GM23248 (cell line): Measurements from ENCODE around the gene S100A12.

Experiments
- EZH2 ChIP-seq: fragments of 200-600 bp; sonication (generic); IDR thresholded peaks from 2 replicates; pipeline ENCODE4 v1.6.1; 2018; ENCODE audit warnings: antibody characterized with exemption, mild to moderate bottlenecking; ENCODE audit not compliant: insufficient read depth, poor library complexity, severe bottlenecking
- EZH2phosphoT487 ChIP-seq: fragments of 200-600 bp; sonication (generic); IDR thresholded peaks from 2 replicates; pipeline ENCODE4 v1.6.1; 2018; ENCODE audit warnings: antibody characterized with exemption, moderate library complexity, mild to moderate bottlenecking, low read depth; ENCODE audit not compliant: insufficient read depth

GRCh38 chr1:153336650-153337049 lies 38.8 kb downstream of the S100A12 start:
- TF ChIP-seq EZH2, result no peak
- no peak for TF ChIP-seq EZH2phosphoT487
